GM12878 (cell line): Measurements from ENCODE around the gene SMURF1. TPM values are rescaled to one million over a fixed set of nuclear protein-coding genes. Genes with fewer than 3 reads are reported as not detected.

Source experiments
- ATAC-seq: fragments of 200-7000 bp; cut with Tn5 transposase; 3 replicates; pipeline ENCODE4 v1.9.1; 2020; ENCODE audit warnings: mild to moderate bottlenecking, moderate library complexity
- BruUV-seq: library from RNA; stranded (reverse); fragments of 400-500 nt; replicated peaks from 2 replicates; lab custom pipeline; 2021; lab: Mats Ljungman, UMichigan
- CTCF ChIA-PET: fragments of 300-600 bp; sonication (Branson Sonifier 250); formaldehyde crosslinking; extraction: SDS; loops from one replicate; lab custom pipeline; 2021; ENCODE audit warnings: inconsistent platforms; lab: Yijun Ruan, JAX
- POLR2A ChIA-PET: fragments of 350-600 bp; formaldehyde crosslinking; extraction: SDS; loops from one replicate; lab custom pipeline; 2021; ENCODE audit warnings: inconsistent platforms; lab: Charles Lee
- RAD21 ChIA-PET: fragments of 300-600 bp; sonication (Branson Sonifier 250); formaldehyde crosslinking; loops from one replicate; lab custom pipeline; 2023; ENCODE audit warnings: antibody characterized with exemption; ENCODE audit not compliant: unreplicated experiment; lab: Charles Lee
- SMC1A ChIA-PET: fragments of 300-600 bp; sonication (Branson Sonifier 250); formaldehyde crosslinking; loops from one replicate; lab custom pipeline; 2023; ENCODE audit not compliant: unreplicated experiment, uncharacterized antibody; lab: Charles Lee
- DNase-seq: peaks from one replicate; pipeline ENCODE4 v3.0.0-alpha.2; 2011; ENCODE audit warnings: low read depth, low spot score
- FAIRE-seq: peaks from 3 replicates; lab custom pipeline; 2011; peaks lifted over from hg19 to GRCh38; lab: Jason Lieb, UNC
- H2AFZ ChIP-seq: 2 replicates; pipeline ENCODE4 v1.6.0; 2011; ENCODE audit warnings: low read depth, low read length, control low read depth; ENCODE audit not compliant: control insufficient read depth
- H3K27ac ChIP-seq: 2 replicates; pipeline ENCODE4 v1.5.1; 2011; ENCODE audit warnings: control low read depth; ENCODE audit not compliant: control insufficient read depth, insufficient read depth
- H3K27me3 ChIP-seq, 2 experiments: replicated peaks in 1 of 2; 2 replicates each; pipeline versions ENCODE4 v1.6.0 to v1.6.1; 2011; ENCODE audit warnings: low read length in 1 of 2; ENCODE audit not compliant: control insufficient read depth in 2 of 2, insufficient read depth in 2 of 2
- H3K36me3 ChIP-seq, 2 experiments: 2 replicates each; pipeline ENCODE4 v1.5.1; 2011; ENCODE audit warnings: low read length in 1 of 2; ENCODE audit not compliant: control insufficient read depth in 2 of 2, insufficient read depth in 2 of 2
- H3K4me1 ChIP-seq: 2 replicates; pipeline ENCODE4 v1.6.1; 2011; ENCODE audit warnings: mild to moderate bottlenecking, low read length, moderate library complexity, mixed read lengths; ENCODE audit not compliant: control insufficient read depth, insufficient read depth
- H3K4me2 ChIP-seq: 2 replicates; pipeline ENCODE4 v1.6.0; 2011; ENCODE audit warnings: control low read depth; ENCODE audit not compliant: control insufficient read depth, insufficient read depth
- H3K4me3 ChIP-seq: fragments of 200-600 bp; sonication (generic); 2 replicates; pipeline ENCODE4 v1.5.1; 2016
- H3K79me2 ChIP-seq: 2 replicates; pipeline ENCODE4 v1.6.0; 2011; ENCODE audit warnings: low read length; ENCODE audit not compliant: control insufficient read depth, insufficient read depth
- H3K9ac ChIP-seq: 2 replicates; pipeline ENCODE4 v1.8.0; 2011; ENCODE audit warnings: low read length, control low read depth, mixed read lengths; ENCODE audit not compliant: control insufficient read depth, insufficient read depth
- H3K9me3 ChIP-seq: replicated peaks from 3 replicates; pipeline ENCODE4 v1.5.1; 2011; ENCODE audit warnings: mild to moderate bottlenecking, low read length; ENCODE audit not compliant: control insufficient read depth, insufficient read depth
- H4K20me1 ChIP-seq: 2 replicates; pipeline ENCODE4 v1.6.0; 2011; ENCODE audit not compliant: control insufficient read depth, insufficient read depth
- BCLAF1 ChIP-seq: fragments of 450-650 bp; IDR thresholded peaks from 2 replicates; pipeline ENCODE4 v1.6.1; 2017; ENCODE audit warnings: antibody characterized with exemption, mild to moderate bottlenecking, moderate library complexity
- BMI1 ChIP-seq: fragments of 450-650 bp; IDR thresholded peaks from 2 replicates; pipeline ENCODE4 v1.6.1; 2016; ENCODE audit warnings: mild to moderate bottlenecking, moderate library complexity, borderline replicate concordance
- CEBPB ChIP-seq, 2 experiments: fragments of 150-350 bp in 1 of 2; IDR thresholded peaks; 2 replicates each; pipeline ENCODE4 v1.6.1; 2012 to 2014; ENCODE audit warnings: low read depth in 2 of 2, low read length in 2 of 2, borderline replicate concordance in 1 of 2, inconsistent platforms in 1 of 2
- CUX1 ChIP-seq: IDR thresholded peaks from 2 replicates; pipeline ENCODE4 v1.6.1; 2012; ENCODE audit warnings: improper control_type of control experiment, low read depth, low read length; ENCODE audit not compliant: insufficient replicate concordance
- EGR1 ChIP-seq, 2 experiments: IDR thresholded peaks; 1 replicate in 1 of 2; 2 replicates in 1 of 2; pipeline ENCODE4 v1.6.1; 2011 to 2012; ENCODE audit warnings: low read depth in 2 of 2, low read length in 2 of 2, borderline replicate concordance in 1 of 2, mild to moderate bottlenecking in 1 of 2, moderate library complexity in 1 of 2
- MAX ChIP-seq: IDR thresholded peaks from 2 replicates; pipeline ENCODE4 v1.6.1; 2012; ENCODE audit warnings: low read depth, low read length, improper control_type of control experiment
- MLLT1 ChIP-seq: fragments of 450-650 bp; IDR thresholded peaks from 2 replicates; pipeline ENCODE4 v1.6.1; 2016; ENCODE audit warnings: mild to moderate bottlenecking
- PML ChIP-seq: IDR thresholded peaks from 2 replicates; pipeline ENCODE4 v1.6.1; 2012; ENCODE audit warnings: low read length, inconsistent platforms
- POLR2A ChIP-seq: IDR thresholded peaks from 2 replicates; pipeline ENCODE4 v1.6.1; 2011; ENCODE audit warnings: low read depth, mild to moderate bottlenecking, low read length
- RBBP5 ChIP-seq: fragments of 200-600 bp; sonication (generic); conservative IDR thresholded peaks from 2 replicates; pipeline ENCODE4 v1.6.1; 2016
- RELB ChIP-seq: fragments of 450-650 bp; IDR thresholded peaks from 2 replicates; pipeline ENCODE4 v1.6.1; 2017; ENCODE audit warnings: low read depth, mild to moderate bottlenecking, moderate library complexity
- WGBS: methylation state at CpG from one replicate; pipeline ENCODE4 v1.1.6; 2016; ENCODE audit warnings: low lambda C conversion rate; ENCODE audit not compliant: insufficient replicate concordance, insufficient coverage; ENCODE audit errors: missing lambda C conversion rate; 5-methylcytosine and 5-hydroxymethylcytosine counted together
- in situ Hi-C: fragments of 300-500 bp; cut with MboI; formaldehyde crosslinking; loops from 9 replicates; pipeline ENCODE4 v1.14.3; 2018; ENCODE audit warnings: mixed read lengths
- intact Hi-C: fragments of 100-400 bp; cut with micrococcal nuclease; formaldehyde crosslinking; loops from one replicate; pipeline ENCODE4 v1.14.2; 2022; ENCODE audit not compliant: unreplicated experiment
- polyA plus RNA-seq, 11 experiments: library from polyadenylated mRNA; depleted of rRNA in 4 of 11; unstranded in 6 of 11; stranded (reverse) in 5 of 11; fragments of >200 nt; fragmentation: Nextera tagmentation in 4 of 11; fragmentation: Illumina TruSeq in 1 of 11; extraction: Ambion mirVana in 4 of 11; extraction: Trizol in 1 of 11; gene quantifications; 1 replicate in 1 of 11; 2 replicates in 10 of 11; pipeline versions ENCODE4 v1.2.1 to v1.2.3, GENCODE V29; 2011 to 2016; ENCODE audit warnings: inconsistent platforms in 2 of 11, missing spikeins in 2 of 11, low read depth in 1 of 11
- total RNA-seq, 4 experiments: library from RNA; depleted of rRNA in 3 of 4; stranded (reverse); fragments of >200 nt in 3 of 4; fragmentation: Illumina TruSeq in 1 of 4; extraction: Trizol in 1 of 4; gene quantifications; 2 replicates each; pipeline versions ENCODE4 v1.2.1 to v1.2.3, GENCODE V29; 2013 to 2021

Gene SMURF1
- total and polyA plus RNA-seq, 10 of the 15 experiments (the other 5 are each of a cell fraction or from before 2014, with no cell fraction given), result 0.76 to 14.0 (median 7.9) TPM

- TF ChIP-seq RELB (no peak), CEBPB (IDR thresholded peaks at IDR 0.05; ENCODE audit: borderline replicate concordance in 1 of 2, low read depth in 2 of 2, low read length in 2 of 2) (no peak), POLR2A (no peak)
Measured at GRCh38 chr7:99120501-99120900, 23.4 kb downstream of the SMURF1 start (continued).

- CTCF ChIA-PET, result no interaction called here
- no TSS peak for BruUV-seq
- SMC1A ChIA-PET, result no interaction called here
- RAD21 ChIA-PET, result no interaction called here
- intact Hi-C loops (no loop called here), in situ Hi-C loops (no loop called here)
- Histone ChIP-seq H3K4me3 (no peak overlapping the region), H3K4me1 (no peaks in the 10 kb centered on the region), H3K9me3 (peaks cover 3% of the 10 kb centered on the region; the same call in 2 of the 3 replicates), H3K27ac (no peak overlapping the region), H2AFZ (no peak overlapping the region), H3K27me3 (no peaks in the 10 kb centered on the region), H3K79me2 (peaks cover 9% of the 10 kb centered on the region), H3K36me3 (no peaks in the 10 kb centered on the region), H3K4me2 (no peak overlapping the region), H4K20me1 (no peaks in the 10 kb centered on the region), H3K9ac (no peak overlapping the region)
- DNase-seq (no peak), ATAC-seq (no peak), FAIRE-seq (no peak)
- POLR2A ChIA-PET, result no interaction called here
- 67% methylated on average over 2 of the region's 2 CpGs for WGBS
- TF ChIP-seq CUX1, result no peak
- TF ChIP-seq MLLT1, result no peak
- no peak for TF ChIP-seq BMI1
- no peak for TF ChIP-seq PML
- no peak for TF ChIP-seq RBBP5
- no peak for TF ChIP-seq MAX
- no peak for TF ChIP-seq EGR1 (IDR thresholded peaks at IDR 0.05; ENCODE audit: borderline replicate concordance in 1 of 2, low read depth in 2 of 2, low read length in 2 of 2)
- TF ChIP-seq BCLAF1, result no peak
Measured at GRCh38 chr7:99118077-99118476, 25.8 kb downstream of the SMURF1 start.
